Fibroblast of pulmonary artery (primary cell): ENCODE data around the gene NFYC.
"Not testable (repeated sequence)": the region's sequence is repeated elsewhere in the genome, so short reads cannot be mapped to it uniquely, and the experiment has no call there.

Experiments used
- DNase-seq: peaks from one replicate; pipeline ENCODE4 v3.0.0-alpha.2; 2010; ENCODE audit warnings: low read depth
- H3K4me3 ChIP-seq: replicated peaks from 2 replicates; pipeline ENCODE4 v1.5.1; 2011; ENCODE audit warnings: low read depth, mild to moderate bottlenecking, control low read depth, low read length, moderate library complexity
- TF ChIP-seq, protein P1 (sequence below): IDR thresholded peaks from 2 replicates; pipeline ENCODE4 v1.5.1; 2011; ENCODE audit warnings: mild to moderate bottlenecking, control low read depth, low read length, inconsistent platforms; ENCODE audit errors: missing control alignments

Gene NFYC

DNA sequence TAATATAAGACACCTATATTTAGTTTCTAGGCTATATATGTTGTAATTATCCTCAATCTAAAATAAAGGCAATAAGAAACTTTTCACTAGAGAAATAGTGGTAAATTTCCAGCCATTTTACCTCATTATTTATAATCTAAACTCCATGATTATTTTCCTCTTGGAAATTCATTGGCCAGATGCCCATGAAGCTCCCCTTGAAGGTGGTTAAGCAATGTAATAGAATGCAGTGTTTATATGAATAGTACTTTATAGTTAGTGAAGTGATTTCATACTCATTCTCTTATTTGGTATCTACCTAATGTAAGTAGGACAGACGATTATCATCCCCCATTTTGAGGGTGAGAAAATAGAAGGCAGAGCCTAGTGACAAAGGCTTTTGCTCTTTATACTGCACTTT, 26.5 kb downstream of the NFYC start:
- peak; percentile 31 for DNase-seq
- TF ChIP-seq, protein P1, sequence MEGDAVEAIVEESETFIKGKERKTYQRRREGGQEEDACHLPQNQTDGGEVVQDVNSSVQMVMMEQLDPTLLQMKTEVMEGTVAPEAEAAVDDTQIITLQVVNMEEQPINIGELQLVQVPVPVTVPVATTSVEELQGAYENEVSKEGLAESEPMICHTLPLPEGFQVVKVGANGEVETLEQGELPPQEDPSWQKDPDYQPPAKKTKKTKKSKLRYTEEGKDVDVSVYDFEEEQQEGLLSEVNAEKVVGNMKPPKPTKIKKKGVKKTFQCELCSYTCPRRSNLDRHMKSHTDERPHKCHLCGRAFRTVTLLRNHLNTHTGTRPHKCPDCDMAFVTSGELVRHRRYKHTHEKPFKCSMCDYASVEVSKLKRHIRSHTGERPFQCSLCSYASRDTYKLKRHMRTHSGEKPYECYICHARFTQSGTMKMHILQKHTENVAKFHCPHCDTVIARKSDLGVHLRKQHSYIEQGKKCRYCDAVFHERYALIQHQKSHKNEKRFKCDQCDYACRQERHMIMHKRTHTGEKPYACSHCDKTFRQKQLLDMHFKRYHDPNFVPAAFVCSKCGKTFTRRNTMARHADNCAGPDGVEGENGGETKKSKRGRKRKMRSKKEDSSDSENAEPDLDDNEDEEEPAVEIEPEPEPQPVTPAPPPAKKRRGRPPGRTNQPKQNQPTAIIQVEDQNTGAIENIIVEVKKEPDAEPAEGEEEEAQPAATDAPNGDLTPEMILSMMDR: no peak
- H3K4me3 ChIP-seq: no peak overlapping the region

DNA sequence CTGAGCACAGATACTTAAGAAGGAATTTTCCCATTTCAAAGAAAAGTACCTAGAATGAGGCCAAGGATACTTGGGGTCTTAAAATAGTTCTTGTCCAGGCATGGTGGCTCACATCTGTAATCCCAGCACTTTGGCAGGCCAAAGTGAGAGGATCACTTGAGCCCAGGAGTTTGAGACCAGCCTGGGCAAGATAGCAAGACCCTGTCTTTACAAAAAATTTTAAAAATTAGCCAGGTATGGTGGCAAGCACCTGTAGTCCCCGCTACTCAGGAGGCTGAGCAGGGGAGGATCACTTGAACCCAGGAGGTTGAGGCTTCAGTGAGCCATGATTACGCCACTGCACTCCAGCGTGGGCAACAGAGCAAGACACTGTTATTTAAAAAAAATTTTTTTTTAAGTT, 29.0 kb downstream of the NFYC start:
- no peak overlapping the region for H3K4me3 ChIP-seq
- TF ChIP-seq, protein P1: no peak
- no peak for DNase-seq

DNA sequence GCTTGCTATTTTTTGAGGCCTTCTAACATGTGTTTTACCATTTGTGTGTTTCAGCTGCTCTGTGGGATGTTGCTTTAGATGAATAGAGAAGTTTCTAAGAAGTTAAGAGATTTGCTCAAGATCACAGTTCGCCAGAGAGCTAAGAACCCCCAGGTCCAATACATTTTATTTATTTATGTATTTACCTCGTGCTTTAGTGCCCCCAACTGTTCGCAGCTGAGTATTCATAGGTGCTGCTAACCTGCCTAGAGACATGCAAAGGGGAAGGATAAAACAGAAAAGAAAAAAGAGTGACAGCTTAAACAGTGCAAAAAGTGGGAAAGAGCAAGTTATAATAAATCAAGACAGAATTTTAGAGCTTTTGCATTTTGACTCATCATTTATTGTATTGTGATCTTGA, 31.1 kb downstream of the NFYC start:
- no peak overlapping the region for H3K4me3 ChIP-seq
- TF ChIP-seq, protein P1: no peak
- DNase-seq: no peak

DNA sequence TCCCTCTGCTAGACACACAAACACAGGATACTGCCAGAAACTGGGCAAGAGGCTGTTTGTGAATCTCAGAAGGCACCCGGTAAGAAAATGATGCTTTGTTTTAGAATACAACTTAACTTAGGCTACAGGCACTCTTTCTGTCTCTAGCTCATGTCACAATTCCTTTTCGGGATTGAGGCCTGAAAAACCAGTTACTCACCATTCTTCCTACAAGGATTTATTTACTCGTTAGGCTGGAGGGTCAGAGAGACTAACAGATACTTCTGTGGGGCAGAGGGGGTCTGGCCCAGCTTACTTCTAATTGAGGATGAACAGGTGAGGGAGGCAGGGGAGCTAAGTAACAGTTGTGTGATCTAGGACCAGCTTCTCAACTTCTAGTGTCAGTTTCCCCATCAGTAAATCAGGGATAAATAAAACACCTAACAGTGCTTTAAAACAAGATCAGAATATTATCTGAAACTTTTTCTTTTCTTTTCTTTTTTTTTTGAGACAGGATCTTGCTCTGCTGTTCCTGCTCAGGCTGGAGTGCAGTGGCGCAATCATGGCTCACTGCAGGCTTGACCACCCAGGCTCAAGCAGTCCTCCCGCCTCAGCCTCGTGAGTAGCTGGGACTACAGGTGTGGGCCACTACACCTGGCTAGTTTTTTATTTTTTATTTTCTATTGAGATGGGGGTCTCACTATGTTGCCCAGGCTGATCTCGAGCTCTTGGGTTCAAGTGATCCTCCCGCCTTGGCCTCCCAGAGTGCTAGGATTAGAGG, 31.9 kb downstream of the NFYC start:
- no peak overlapping the region for H3K4me3 ChIP-seq
- TF ChIP-seq, protein P1: no peak
- DNase-seq: no peak

DNA sequence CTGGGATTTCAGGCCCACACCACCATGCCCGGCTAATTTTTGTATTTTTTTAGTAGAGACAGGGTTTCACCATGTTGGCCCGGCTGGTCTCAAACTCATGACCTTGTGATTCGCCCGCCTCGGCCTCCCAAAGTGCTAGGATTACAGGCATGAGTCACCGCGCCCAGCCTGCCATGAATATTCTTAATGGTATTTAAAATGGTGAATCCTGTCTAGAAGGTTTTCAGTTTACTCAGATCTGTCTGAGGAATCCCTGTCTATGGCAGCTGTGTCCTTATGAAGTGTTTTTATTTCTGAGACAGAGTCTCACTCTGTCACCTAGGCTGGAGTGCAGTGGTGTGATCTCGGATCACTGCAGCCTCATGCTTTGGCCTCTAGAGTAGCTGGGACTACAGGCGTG, 36.2 kb downstream of the NFYC start:
- not testable (repeated sequence) for H3K4me3 ChIP-seq, DNase-seq

DNA sequence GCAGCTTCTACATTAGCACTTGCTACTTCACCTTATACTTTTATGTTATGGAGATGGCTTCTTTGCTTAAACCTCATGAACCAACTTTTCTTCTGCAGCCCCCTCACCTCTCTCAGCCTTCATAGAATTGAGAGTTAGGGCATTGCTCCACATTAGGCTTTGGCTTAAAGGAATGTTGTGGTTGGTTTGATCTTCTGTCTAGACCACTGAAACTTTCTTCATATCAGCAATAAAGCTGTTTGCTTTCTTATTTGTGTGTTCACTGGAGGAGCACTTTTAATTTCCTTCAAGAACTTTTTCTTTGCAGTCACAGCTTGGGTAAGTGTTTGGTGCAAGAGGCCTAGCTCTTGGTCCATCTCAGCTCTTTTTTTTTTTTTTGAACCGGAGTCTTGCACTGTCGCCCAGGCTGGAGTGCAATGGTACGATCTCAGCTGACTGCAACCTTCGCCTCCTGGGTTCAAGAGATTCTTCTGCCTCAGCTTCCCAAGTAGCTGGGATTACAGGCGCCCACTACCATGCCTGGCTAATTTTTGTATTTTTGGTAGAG, 37.9 kb downstream of the NFYC start:
- H3K4me3 ChIP-seq, DNase-seq: not testable (repeated sequence)

DNA sequence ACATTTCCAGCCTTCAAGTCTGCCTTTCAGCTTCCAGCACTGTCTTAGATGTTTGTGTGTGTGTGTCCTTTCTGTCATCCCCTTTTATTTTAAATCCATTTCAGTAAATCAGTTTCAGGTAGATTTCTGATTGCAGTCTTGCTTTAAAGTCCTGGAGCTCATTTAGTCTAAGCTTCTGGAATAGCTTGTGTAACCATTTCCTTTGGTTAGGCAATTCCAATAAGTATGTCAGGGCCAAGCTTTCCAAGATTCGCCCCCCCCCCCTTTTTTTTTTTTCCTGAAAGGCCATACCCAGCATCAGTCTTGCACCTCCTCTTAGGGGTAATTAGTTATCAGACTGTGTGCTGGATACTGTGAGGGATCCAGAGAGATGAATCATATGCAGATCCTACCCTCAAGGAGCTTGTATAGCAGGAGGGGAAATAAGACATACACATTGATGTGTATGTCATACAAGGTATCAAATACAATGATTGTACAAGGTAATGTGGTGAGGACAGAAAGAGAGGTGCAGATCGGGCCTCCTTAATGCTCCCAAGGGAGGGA, 41.3 kb downstream of the NFYC start:
- DNase-seq: peak; percentile 55
- TF ChIP-seq, protein P1: no peak
- no peak overlapping the region for H3K4me3 ChIP-seq
